CD4-positive, alpha-beta T cell treated with Interleukin-12 subunit alpha and Interleukin-12 subunit beta, for 1 hour (primary cell): Measurements from ENCODE around the gene WDR89.
"Not testable (repeated sequence)": the region's sequence is repeated elsewhere in the genome, so short reads cannot be mapped to it uniquely, and the experiment has no call there.

Experiments
- DNase-seq: peaks from one replicate; pipeline ENCODE4 v3.0.0-alpha.2; 2020

WDR89 gene, protein sequence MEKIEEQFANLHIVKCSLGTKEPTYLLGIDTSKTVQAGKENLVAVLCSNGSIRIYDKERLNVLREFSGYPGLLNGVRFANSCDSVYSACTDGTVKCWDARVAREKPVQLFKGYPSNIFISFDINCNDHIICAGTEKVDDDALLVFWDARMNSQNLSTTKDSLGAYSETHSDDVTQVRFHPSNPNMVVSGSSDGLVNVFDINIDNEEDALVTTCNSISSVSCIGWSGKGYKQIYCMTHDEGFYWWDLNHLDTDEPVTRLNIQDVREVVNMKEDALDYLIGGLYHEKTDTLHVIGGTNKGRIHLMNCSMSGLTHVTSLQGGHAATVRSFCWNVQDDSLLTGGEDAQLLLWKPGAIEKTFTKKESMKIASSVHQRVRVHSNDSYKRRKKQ

DNA sequence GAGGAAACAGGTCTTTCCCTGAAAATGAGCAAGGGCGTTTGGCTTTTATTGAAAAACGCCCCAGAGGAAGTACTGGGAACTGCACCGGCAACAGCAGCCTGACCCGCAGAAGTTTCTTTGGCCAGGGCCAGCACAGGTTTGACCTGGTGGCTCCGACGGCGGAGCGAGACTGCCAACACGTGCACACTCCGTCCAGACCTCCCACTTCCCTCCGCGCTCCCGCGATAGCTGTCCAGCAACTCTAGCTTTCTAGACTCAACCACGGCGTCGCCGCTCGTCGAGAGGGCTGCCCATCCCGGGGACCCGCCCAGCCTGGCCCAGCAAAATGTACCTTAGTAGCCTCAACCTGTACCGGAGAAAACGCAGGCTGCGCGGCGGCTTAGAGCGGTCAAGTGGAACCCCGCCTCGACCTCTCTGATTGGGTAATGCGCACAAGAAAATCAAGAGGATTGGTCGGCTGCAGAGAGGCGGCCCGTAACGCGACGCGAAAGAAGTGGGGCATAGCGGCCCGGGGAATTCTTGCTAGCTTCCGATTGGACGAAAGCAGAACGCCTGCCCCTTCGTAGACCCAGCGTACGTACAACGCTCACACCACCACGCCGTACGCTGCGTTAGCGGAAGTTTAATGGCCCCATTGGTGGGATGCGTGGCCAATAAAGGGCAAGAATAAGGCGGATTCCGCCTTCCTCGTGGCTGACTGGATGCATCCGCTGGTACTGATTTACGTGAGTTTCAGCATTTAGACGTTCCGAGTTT is at the start of gene WDR89:
Gene WDR89 (minus strand): TSS at position 399 of the 756 bp plus-strand sequence. CDS start 41,929 bp downstream, outside the sequence.
- peak; percentile 99 for DNase-seq

DNA sequence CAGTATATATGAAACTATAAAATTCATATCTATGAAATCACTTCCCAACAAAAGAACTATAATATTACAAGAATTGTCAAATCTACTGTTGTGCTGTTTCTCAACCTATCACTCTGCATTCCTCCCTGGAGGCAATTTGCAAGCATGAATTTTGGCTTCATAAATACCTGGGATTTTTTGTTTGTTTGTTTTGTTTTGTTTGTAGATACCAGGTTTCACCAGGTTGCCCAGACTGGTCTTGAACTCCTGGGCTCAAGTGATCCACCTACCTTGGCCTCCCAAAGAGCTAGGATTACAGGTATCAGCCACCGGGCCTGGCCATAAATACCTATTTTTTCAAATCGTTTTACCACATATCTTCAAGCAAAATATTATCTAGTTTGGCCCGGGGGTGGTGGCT is 47.5 kb upstream of the WDR89 start:
- DNase-seq, result no peak

DNA sequence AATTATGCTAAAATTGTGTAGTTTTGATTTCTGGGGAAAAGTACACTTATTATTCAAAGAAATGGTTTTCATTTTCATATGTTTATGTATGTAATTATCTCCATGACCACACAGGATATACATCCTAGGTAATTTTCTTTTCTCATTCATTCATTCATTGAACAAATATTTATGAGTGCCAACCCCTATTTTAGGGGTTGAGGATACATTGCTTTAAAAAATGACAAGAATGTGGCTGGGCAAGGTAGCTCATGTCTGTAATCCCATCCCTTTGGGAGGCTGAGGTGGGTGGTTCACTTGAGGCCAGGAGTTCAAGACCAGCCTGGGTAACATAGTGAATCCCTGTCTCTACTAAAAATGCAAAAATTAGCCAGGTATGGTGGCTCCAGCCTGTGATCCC is 45.3 kb upstream of the WDR89 start:
- DNase-seq, result no peak

DNA sequence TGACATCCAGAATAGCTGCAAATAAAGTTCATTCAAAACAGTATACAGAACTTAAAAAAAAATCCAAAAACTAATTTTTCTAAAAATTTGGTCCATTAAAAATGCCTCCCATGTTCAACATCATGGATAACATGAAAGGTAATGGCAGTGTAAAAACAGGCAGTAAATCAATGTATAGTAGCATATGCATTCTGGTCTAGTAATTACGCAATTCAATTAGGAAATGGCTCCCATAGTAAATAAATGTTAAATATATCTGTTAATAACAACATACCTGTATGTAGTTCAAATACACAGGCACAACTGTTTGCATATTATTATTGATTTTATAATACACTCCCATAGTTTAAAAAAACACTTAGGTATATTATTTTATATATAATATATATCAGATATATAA is 43.7 kb upstream of the WDR89 start:
- no peak for DNase-seq

DNA sequence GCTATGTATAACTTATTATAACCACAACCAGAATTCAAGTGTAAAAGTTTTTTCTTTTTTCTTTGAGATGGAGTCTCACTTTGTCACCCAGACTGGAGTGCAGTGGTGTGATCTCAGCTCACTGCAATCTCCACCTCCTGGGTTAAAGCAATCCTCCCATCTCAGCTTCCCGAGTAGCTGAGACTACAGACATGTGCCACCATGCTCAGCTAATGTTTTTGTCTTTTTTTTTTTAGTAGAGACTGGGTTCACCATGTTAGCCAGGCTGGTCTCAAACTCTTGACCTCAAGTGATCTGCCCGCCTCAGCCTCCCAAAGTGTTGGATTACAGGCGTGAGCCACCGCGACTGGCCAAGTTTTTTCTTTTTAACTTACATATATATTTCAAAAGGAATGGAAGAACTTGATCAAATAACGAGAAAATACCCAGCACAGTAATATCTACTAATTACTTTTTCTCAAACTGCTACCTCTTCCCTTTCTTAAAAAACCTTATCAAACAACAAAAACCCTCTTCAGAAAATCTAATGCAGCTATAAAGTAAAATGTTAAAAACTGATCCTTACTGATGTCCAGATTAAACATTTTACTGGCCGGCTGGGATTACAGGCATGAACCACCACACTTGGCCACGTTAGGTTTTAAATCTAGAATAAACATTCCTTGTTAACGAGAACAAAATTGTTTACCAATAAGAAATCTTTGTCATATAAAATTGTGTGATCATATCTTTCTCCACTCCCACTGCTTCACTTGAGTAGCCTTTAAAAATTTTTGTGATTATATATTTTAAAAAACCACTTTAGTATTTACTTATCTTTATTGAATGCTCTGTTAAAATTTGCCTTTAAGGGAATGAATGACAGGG is 41.3 kb upstream of the WDR89 start:
- no peak for DNase-seq

DNA sequence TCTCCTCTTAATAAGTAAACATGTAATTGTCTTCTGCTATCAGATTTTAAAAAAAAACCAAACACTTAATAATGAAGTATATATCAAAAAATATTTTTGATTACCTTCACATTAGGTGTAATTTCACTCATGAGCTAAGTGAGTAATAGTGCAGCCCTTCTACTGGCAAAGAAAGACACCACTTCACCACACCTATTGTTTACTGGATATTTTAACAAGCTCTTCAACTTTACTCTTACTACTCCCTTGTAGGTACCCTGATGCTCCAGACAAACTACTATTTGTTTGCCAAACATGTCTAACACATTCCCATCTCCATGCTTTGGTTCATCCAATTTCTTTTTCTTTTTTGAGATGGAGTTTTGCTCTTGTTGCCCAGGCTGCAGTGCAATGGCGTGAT is 36.9 kb upstream of the WDR89 start:
- DNase-seq, result no peak

DNA sequence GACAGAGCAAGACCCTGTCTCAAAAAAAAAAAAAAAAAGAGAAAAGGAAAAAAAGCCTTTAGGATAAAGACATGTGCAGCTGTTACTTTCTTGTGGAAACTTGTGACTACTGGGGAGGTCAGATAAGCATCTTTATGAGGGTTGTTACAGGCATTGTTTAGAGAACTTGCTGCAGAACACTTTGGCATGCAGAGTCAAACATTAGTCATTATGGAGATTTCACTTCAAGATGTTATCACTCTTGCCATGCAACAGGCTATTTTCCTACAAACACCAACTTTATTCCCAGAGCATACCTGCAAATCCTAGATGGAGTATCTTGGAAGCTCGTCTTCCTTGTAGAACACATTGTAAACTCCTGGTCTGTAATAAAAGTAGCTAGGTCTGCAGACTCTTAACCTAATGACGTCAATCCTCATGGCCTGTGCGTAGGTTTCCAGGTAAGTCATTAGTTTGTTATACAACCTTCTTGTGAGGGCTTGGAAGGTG is 36.3 kb upstream of the WDR89 start:
- DNase-seq, result no peak

DNA sequence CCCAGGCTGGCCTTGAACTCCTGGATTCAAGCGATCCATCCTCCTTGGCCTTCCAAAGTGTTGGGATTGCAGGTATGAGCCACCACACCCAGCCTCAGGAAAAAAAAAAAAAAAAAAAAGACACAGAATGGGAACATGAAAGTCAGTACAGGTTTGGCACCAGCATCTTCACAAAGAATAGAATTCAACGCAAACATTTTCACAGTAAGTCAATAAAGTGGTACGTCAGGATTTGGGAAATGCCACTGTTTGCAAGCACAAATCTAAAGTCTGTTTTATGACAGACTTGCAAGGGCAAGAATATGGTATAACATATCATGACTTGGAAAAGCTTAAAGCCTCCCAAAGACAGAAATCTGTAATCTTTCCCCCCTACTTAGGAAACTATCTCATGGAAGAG is 34.9 kb upstream of the WDR89 start:
- DNase-seq, result no peak

DNA sequence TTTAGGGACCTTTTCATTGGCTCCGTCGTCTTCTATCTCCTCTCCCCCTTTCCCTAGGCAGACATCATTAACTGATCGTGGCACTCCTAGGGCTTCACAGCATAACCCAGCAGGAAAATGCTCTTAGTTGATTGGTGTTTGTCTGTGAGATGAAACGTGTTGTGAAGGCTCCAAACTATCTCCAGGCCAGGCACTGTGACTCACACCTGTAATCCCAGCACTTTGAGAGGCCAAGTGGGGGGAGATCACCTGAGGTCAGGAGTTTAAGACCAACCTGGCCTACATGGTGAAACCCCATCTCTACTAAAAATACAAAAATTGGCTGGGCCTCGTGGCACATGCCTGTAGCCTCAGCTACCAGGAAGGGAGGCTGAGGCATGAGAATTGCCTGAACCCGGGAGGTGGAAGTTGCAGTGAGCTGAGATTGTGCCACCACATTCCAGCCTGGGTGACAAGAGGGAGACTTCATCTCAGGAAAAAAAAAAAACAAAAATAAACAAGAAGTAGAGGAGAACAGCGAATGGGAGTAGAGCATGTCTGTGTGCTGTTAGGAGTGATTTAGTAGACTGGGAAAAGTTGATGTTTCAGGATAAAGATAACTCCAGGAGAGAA is 32.3 kb upstream of the WDR89 start:
- no peak for DNase-seq

DNA sequence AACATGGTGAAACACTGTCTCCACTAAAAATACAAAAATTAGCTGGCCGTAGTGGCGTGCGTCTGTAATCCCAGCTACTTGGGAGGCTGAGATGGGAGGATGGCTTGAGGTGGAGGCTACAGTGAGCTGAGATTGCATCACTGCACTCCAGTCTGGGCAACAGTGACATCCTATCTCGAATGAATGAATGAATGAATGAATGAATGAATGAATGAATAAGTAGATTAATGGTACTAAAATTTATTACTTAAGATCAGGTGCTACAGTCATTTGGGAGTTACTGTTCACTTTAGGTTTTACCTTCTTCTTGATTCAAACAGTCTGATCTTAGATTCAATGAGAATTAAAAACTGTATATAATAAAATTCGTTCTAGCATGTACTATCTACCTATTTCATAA is 31.6 kb upstream of the WDR89 start:
- no peak for DNase-seq

DNA sequence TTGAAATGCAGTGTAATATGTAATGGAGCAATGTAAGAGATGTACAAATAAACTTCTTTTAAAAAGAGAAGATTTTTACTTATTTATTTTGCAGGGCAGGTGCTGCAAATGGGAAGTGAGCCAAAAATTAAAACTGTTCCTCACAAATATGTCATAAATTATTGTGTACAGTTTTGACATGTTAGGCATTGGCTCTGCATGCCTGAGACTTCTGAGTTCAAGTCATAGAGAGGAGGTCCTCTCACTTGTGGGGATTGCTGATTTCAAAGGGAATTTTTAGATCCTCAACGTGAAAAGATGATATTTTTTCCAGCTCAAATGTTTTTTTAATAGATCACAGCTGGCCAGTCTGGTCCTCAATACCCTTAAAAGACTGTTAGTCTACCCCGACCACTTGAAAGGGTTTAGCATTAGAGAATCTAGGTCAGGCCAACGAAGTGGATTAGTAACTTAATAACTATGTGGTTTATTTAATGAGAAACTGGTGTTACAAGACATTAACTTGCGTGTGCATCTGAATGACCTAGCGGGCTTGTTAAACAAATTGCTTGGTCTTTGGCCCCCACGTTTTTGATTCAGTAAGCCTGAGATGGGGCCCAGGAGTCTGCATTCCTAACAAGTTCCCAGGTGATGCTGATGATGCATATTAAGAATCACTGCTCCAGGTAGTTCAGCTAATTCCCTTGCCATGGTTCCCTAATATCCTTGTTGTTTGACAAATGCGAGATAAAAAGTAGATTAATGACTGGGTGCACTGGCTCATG is 30.9 kb upstream of the WDR89 start:
- no peak for DNase-seq

DNA sequence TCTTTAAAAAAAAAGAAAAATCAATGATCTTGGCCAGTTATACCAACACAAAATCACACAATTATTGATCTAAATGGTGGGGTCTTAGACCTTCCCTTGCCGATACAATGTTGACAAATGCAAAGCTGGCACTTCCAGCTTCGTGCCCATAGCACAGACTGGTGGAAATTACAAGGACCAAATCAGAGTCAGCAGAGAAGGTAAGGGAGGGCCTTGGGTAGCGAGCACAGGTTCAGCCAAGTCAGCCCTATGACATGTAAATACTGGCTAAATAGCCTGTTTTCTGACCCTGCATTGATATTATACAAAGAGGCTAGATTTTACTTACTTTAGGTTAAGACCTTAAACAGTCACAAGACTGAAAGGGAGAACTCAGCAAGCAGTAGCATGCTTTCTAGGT is 30.3 kb upstream of the WDR89 start:
- DNase-seq, result no peak

DNA sequence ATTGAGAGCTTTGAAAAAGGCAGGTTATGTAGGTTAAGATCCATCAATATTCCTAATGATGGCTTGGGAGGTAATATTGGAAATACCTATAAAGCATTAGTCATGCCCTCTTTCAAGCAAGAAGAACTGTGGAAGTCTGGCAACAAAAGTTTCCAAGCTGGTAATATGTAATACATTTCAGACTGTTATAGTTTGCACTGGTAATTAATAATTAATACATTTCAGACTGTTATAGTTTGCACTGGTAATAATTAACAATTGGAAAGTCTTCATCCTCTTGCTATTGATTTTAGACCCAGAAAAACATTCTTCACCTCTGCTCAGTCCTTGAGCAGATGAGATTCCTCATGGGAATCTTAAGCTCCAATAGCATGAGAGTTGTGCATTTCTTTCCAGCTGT is 29.0 kb upstream of the WDR89 start:
- no peak for DNase-seq

DNA sequence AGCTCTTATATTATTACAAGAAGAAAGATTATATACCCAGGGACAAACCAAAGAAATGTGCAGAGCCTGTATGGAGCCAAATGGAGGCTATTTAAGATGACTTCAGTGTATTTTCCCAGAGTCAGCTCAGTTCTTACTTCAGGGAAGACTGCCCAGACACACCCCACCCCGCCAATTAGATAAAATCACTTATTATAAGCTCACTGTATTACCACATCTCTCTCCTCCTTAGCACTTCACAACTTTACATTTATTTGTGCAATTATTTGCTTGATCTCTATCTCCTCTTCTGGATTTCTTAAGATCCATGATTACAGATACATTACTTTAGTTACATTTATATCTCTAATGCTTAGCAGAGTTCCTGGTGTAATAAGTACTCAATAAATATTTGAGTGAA is 24.7 kb upstream of the WDR89 start:
- no peak for DNase-seq

DNA sequence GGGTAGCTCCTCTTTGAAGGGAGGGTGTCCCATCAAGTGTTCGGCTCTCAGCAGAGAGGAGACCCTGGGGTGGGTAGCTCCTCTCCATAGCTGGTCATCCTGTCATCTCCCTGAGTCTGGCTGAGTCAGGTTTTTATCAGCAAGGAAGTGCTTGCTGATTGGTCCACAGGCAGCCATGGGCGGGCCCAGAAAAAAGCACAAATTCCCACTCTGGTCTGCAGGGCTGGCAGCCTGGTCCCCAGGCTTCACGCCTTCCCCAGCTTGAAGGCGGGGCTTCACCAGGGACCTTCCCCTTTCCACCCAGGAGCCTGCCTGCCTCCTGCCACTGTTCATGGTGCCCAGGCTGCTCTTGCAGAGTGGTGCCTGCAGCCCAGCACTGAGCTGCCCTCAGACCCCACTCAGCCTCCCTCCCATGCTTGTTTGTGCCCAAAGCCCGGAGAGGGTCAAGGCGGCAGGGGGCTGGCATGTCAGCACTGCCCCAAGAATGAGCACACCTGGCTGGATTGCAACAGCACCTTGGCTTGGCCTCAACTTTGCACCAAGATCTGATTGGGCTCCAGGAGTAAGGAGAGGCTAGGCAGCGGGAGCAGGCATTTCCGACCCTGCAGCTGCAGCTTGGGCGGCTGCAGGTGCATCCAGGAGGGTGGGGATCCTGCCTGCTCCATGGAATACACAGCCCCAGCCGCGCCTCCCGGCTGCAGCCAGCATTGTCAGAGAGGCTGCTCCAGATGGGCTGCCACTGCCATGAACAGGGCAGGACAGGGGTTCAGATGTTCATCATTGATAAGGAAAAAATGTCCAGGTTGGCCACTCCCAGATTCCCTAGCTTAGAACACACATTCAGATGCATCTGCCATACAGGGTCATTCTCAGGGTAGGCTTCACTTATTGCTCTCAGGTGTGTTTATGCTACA is 22.0 kb upstream of the WDR89 start:
- no peak for DNase-seq

DNA sequence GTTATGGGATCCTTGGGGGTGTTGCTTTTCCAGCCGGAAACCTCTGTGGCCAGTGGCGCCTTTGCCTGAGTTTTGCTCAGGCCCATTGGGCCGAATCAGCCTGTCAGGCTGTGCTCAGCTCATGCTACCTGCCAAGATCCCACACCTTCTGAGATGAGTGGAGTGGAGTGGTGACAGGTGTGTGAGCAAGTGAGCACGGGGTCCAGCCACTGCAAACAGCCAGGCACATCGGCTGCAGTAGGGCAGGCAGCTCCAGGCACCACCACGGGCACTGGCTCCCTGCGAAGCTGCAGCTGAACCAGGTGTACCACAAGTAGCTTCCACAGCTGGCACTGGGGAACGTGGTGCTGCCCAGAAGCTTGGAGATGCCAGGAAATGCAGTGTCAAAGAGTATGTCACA is 21.1 kb upstream of the WDR89 start:
- DNase-seq, result no peak

DNA sequence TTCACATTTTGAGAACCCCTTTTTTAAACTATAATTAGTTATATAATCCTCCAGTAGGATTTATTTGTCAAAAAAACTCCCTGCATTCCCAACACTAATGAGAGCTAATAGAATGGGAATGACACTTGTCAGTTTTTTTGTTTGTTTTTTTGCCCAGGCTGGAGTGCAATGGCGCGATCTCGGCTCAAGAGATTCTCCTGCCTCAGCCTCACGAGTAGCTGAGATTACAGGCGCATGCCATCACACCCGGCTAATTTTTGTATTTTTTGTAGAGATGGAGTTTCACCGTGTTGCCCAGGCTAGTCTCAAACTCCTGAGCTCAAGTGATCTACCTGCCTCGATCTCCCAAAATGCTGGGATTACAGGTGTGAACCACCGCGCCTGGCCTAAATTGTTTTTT is 20.2 kb upstream of the WDR89 start:
- DNase-seq, result not testable (repeated sequence)

DNA sequence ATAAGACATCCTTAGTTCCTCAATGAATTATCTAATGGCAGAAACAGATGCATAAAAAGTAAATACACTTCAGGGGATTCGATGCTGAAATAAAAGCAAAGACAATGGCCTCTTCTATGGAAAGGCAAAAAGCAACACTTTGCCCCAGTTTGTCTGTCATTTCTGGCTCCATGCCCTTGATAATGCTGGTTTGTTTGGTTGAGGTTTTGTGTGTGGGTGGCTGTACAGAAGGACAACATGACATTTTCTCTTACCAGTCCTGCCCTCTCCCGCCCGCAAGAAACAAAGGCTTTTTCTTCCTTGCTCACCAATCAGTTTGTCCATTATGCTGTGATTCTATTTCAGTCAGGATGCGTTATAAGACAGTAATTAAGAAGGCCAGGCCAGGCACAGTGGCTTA is 18.1 kb upstream of the WDR89 start:
- DNase-seq, result no peak

DNA sequence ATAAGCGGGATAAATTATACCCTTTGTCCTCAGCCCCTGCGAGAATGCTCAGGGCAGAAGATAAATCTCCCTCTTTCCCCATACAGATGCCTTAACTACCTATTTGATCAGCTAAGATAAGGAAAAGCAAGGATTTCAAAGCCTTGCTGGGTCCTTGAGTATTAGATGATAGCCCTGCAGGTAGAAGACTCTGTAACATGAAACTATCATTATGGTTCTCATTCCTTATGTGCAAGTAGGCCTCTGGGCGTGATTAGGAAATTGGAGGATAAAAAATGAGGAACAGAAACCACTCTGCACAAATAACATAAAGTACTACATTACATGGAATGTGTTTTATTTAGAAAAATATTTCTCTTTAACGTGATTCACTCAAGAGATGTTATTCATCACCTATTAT is 14.5 kb upstream of the WDR89 start:
- DNase-seq, result no peak

DNA sequence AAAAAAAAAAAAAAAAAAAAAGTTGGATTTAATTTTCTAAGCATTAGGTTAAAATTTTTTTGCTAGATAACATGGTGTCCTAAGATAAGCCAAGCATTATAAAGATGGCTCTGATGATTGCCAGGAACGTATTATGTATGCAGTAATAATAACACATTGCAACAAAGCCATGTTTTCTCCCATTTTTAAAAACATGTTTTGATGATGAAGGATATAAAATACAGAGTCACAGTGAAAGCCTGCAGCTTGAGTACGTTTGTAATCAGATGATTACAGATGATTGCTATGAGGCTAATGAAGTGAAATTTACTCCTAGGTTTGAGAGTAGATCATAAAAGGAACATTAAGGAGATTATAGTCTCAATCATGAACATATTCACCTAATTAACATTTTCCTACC is 13.3 kb upstream of the WDR89 start:
- DNase-seq, result no peak

DNA sequence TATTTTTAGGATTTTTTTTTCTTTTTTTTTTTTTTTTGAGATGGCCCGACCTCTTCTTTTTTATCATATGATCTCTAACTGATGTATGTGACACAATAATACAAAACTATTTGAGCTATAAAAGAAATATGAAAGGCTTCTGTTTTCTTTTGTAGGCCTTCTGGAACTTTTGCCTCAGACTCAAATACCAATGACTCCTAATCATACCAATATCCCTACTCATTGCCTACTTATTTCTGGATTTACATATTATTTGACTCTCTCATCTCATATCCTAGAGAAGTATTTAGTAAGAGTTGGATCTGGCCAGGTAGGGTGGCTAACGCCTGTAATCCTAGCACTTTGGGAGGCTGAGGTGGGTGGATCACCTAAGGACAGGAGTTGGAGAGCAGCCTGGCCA is 12.7 kb upstream of the WDR89 start:
- no peak for DNase-seq
